Measurements from ENCODE around the gene CHP1. TPM values are rescaled to one million over a fixed set of nuclear protein-coding genes. Genes with fewer than 3 reads are reported as not detected.
A peak's percentile ranks its signal among the peaks of the same experiment; 100 is the strongest.
"Not testable (repeated sequence)": the region's sequence is repeated elsewhere in the genome, so short reads cannot be mapped to it uniquely, and the experiment has no call there.

Gene CHP1
- total RNA-seq, 2 experiments from 2014 or later, result 31.6 to 34.7 TPM

- no peaks in the 10 kb centered on the region for H3K9me3 Mint-ChIP-seq
- ChIA-PET POLR2A (no interaction called here), CTCF (interaction anchor here (0.6 kb wide), 1 partner anchor 18 kb away, joined by 5 read pairs; no protein-coding TSS in a partner anchor)
- DNase-seq, result no peak
- no peak overlapping the region for H3K27ac Mint-ChIP-seq
- H3K4me3 Mint-ChIP-seq, result no peak overlapping the region
- TF ChIP-seq CTCF (IDR thresholded peaks at IDR 0.05), result no peak
- peaks cover 17% of the 10 kb centered on the region for H3K36me3 Mint-ChIP-seq (ENCODE audit: low read depth)
- peaks cover 10% of the 10 kb centered on the region for H3K4me1 Mint-ChIP-seq (ENCODE audit: low read depth)
- intact Hi-C loops (cut with micrococcal nuclease), result no loop called here
- H3K27me3 Mint-ChIP-seq, result no peaks in the 10 kb centered on the region
- ATAC-seq, result no peak
These were observed 73.2 kb downstream of the CHP1 start for GRCh38 chr15:41304149-41304770.

GRCh38 chr15:41307679-41308078 lies 76.6 kb downstream of the CHP1 start:
- CTCF ChIA-PET, result no interaction called here
- no peaks in the 10 kb centered on the region for H3K27me3 Mint-ChIP-seq
- intact Hi-C loops (cut with micrococcal nuclease), result no loop called here
- peaks cover 5% of the 10 kb centered on the region for H3K36me3 Mint-ChIP-seq (ENCODE audit: low read depth)
- ATAC-seq (no peak), DNase-seq (no peak)
- H3K9me3 Mint-ChIP-seq, result no peaks in the 10 kb centered on the region
- POLR2A ChIA-PET, result no interaction called here
- no peak for TF ChIP-seq CTCF (IDR thresholded peaks at IDR 0.05)
- no peak overlapping the region for H3K27ac Mint-ChIP-seq
- peaks cover 4% of the 10 kb centered on the region for H3K4me1 Mint-ChIP-seq (ENCODE audit: low read depth)
- H3K4me3 Mint-ChIP-seq, result no peak overlapping the region

- Mint-ChIP-seq H3K4me3 (no peak overlapping the region), H3K27ac (no peak overlapping the region), H3K4me1 (ENCODE audit: low read depth) (peaks cover 1% of the 10 kb centered on the region), H3K9me3 (no peaks in the 10 kb centered on the region), H3K36me3 (ENCODE audit: low read depth) (peaks cover 9% of the 10 kb centered on the region), H3K27me3 (no peaks in the 10 kb centered on the region)
- ChIA-PET POLR2A (interaction anchor here (1.0 to 1.2 kb wide), 2 partner anchors 24 to 28 kb away, joined by 3 read pairs; partner anchors contain the start of gene NUSAP1), CTCF (interaction anchor here (1.4 to 1.7 kb wide), 2 partner anchors 20 to 23 kb away, joined by 4 to 7 read pairs; partner anchors contain the start of genes NUSAP1 and OIP5)
- intact Hi-C loops (cut with micrococcal nuclease), result no loop called here
- DNase-seq (no peak), ATAC-seq (no peak)
- TF ChIP-seq CTCF (IDR thresholded peaks at IDR 0.05), result no peak
These were observed 78.3 kb downstream of the CHP1 start for GRCh38 chr15:41309226-41309905.

- CTCF ChIA-PET; intact Hi-C loops (cut with micrococcal nuclease); DNase-seq; POLR2A ChIA-PET; ATAC-seq; H3K4me3 Mint-ChIP-seq; H3K9me3 Mint-ChIP-seq; H3K27ac Mint-ChIP-seq; H3K27me3 Mint-ChIP-seq: not testable (repeated sequence)
- Mint-ChIP-seq H3K4me1 (ENCODE audit: low read depth) (peaks cover 16% of the 10 kb centered on the region), H3K36me3 (ENCODE audit: low read depth) (peaks cover 15% of the 10 kb centered on the region)
These were observed 89.8 kb downstream of the CHP1 start for GRCh38 chr15:41320805-41321330.

GRCh38 chr15:41323611-41324010 lies 92.5 kb downstream of the CHP1 start:
- ChIA-PET POLR2A (interaction anchor here (1.1 kb wide), 1 partner anchor 9 kb away, joined by 5 read pairs; the partner anchor contains the start of genes NUSAP1 and OIP5), CTCF (interaction anchor here (1.1 kb wide), 2 partner anchors 9 to 10 kb away, joined by 3 to 6 read pairs; partner anchors contain the start of genes NUSAP1 and OIP5)
- TF ChIP-seq CTCF (IDR thresholded peaks at IDR 0.05), result no peak
- H3K4me1 Mint-ChIP-seq (ENCODE audit: low read depth), result peaks cover 16% of the 10 kb centered on the region
- intact Hi-C loops (cut with micrococcal nuclease), result no loop called here
- H3K4me3 Mint-ChIP-seq, result no peak overlapping the region
- DNase-seq (peak; percentile 12), ATAC-seq (peak; percentile 61)
- H3K9me3 Mint-ChIP-seq, result no peaks in the 10 kb centered on the region
- H3K36me3 Mint-ChIP-seq (ENCODE audit: low read depth), result peaks cover 29% of the 10 kb centered on the region
- no peaks in the 10 kb centered on the region for H3K27me3 Mint-ChIP-seq
- no peak overlapping the region for H3K27ac Mint-ChIP-seq
